Caco-2 (cell line): ENCODE measurements around the gene STX1B. TPM values are rescaled to one million over a fixed set of nuclear protein-coding genes. Genes with fewer than 3 reads are reported as not detected.
A peak's percentile ranks its signal among the peaks of the same experiment; 100 is the strongest.

Experiments used
- BruUV-seq: library from RNA; stranded (reverse); fragments of 400-500 nt; replicated peaks from 2 replicates; lab custom pipeline; 2021; lab: Mats Ljungman, UMichigan
- CTCF ChIA-PET: fragments of 300-600 bp; sonication (Branson Sonifier 250); formaldehyde crosslinking; loops from one replicate; lab custom pipeline; 2022; ENCODE audit warnings: antibody characterized with exemption; lab: Charles Lee
- POLR2A ChIA-PET: fragments of 300-600 bp; sonication (Branson Sonifier 250); formaldehyde crosslinking; loops from one replicate; lab custom pipeline; 2022; ENCODE audit warnings: antibody characterized with exemption; lab: Charles Lee
- DNase-seq, 2 experiments: peaks; one replicate each; pipeline versions ENCODE4 v3.0.0 to v3.0.0-alpha.2; 2020 to 2022
- H3K27me3 ChIP-seq: replicated peaks from 2 replicates; pipeline ENCODE4 v1.6.0; 2011; ENCODE audit warnings: low read length; ENCODE audit not compliant: control insufficient read depth, insufficient read depth
- H3K36me3 ChIP-seq: 2 replicates; pipeline ENCODE4 v1.5.1; 2011; ENCODE audit warnings: low read length; ENCODE audit not compliant: control insufficient read depth, insufficient read depth
- H3K4me1 ChIP-seq: fragments of 250-450 bp; sonication (Bioruptor Pico); 2 replicates; pipeline ENCODE4 v1.5.1; 2020; ENCODE audit warnings: mild to moderate bottlenecking
- H3K4me3 ChIP-seq: 2 replicates; pipeline ENCODE4 v1.5.1; 2011; ENCODE audit warnings: low read depth, mild to moderate bottlenecking, control low read depth, low read length
- H3K9me3 ChIP-seq: fragments of 250-450 bp; sonication (Bioruptor Pico); 2 replicates; pipeline ENCODE4 v1.5.1; 2020; ENCODE audit warnings: mild to moderate bottlenecking, moderate library complexity
- H3K27ac Mint-ChIP-seq: one replicate; pipeline ENCODE4 v1.8.0; 2022; ENCODE audit warnings: mixed read lengths; ENCODE audit not compliant: unreplicated experiment
- H3K27me3 Mint-ChIP-seq: one replicate; pipeline ENCODE4 v1.8.0; 2022; ENCODE audit warnings: mixed read lengths; ENCODE audit not compliant: insufficient read depth, unreplicated experiment
- H3K36me3 Mint-ChIP-seq: one replicate; pipeline ENCODE4 v1.8.0; 2022; ENCODE audit warnings: mild to moderate bottlenecking, mixed read lengths; ENCODE audit not compliant: insufficient read depth, unreplicated experiment
- H3K4me1 Mint-ChIP-seq: one replicate; pipeline ENCODE4 v1.8.0; 2022; ENCODE audit warnings: low read depth, mixed read lengths; ENCODE audit not compliant: unreplicated experiment
- H3K4me3 Mint-ChIP-seq: one replicate; pipeline ENCODE4 v1.8.0; 2022; ENCODE audit warnings: mild to moderate bottlenecking, moderate library complexity, mixed read lengths; ENCODE audit not compliant: unreplicated experiment
- H3K9me3 Mint-ChIP-seq: one replicate; pipeline ENCODE4 v1.8.0; 2022; ENCODE audit warnings: mixed read lengths; ENCODE audit not compliant: unreplicated experiment
- intact Hi-C: fragments of 100-400 bp; cut with micrococcal nuclease; formaldehyde crosslinking; loops from one replicate; pipeline ENCODE4 v1.10.0; 2022; ENCODE audit not compliant: unreplicated experiment
- total RNA-seq: library from RNA; stranded (reverse); gene quantifications from 2 replicates; pipeline ENCODE4 v1.2.3, GENCODE V29; 2022
- TF ChIP-seq, protein P1 (sequence below), 2 experiments: fragments of 200-600 bp in 1 of 2; IDR thresholded peaks; 1 replicate in 1 of 2; 2 replicates in 1 of 2; pipeline versions ENCODE4 v1.5.1 to v1.8.0; 2011 to 2022; ENCODE audit warnings: antibody characterized with exemption in 1 of 2, control low read depth in 1 of 2, inconsistent platforms in 1 of 2, low read depth in 1 of 2, low read length in 1 of 2, mild to moderate bottlenecking in 1 of 2, moderate library complexity in 1 of 2; ENCODE audit not compliant: insufficient read depth in 1 of 2, severe bottlenecking in 1 of 2, unreplicated experiment in 1 of 2

The STX1B gene
- total RNA-seq, 1 experiment from 2014 or later = 0.77 TPM

GRCh38 chr16:31033709-31034492 is 23.5 kb upstream of the STX1B start:
- Histone ChIP-seq H3K36me3 (no peaks in the 10 kb centered on the region; the same call in 1 of the 2 replicates), H3K9me3 (no peaks in the 10 kb centered on the region), H3K4me1 (no peaks in the 10 kb centered on the region), H3K27me3 (no peaks in the 10 kb centered on the region), H3K4me3 (peak overlapping the region; percentile 98)
- TSS peak; percentile 59 for BruUV-seq
- Mint-ChIP-seq H3K36me3 (peaks cover 18% of the 10 kb centered on the region), H3K4me3 (peak overlapping the region; percentile 96), H3K9me3 (no peaks in the 10 kb centered on the region), H3K4me1 (peaks cover 7% of the 10 kb centered on the region), H3K27ac (peak overlapping the region; percentile 81), H3K27me3 (no peaks in the 10 kb centered on the region)
- intact Hi-C loops = loop anchor here (1.0 to 5.0 kb wide), 2 partner anchors 40 to 108 kb away; partner anchors contain the start of genes ZNF646 and ZNF668
- ChIA-PET POLR2A (interaction anchor here (1.0 to 1.7 kb wide), 4 partner anchors 12 to 839 kb away, joined by 3 to 6 read pairs (median 4); partner anchors contain the start of genes KAT8, ZNF267, ZNF646 and ZNF668), CTCF (interaction anchor here (0.5 kb wide), 1 partner anchor 84 kb away, joined by 3 read pairs; the partner anchor contains the start of gene KAT8)
- TF ChIP-seq, protein P1, sequence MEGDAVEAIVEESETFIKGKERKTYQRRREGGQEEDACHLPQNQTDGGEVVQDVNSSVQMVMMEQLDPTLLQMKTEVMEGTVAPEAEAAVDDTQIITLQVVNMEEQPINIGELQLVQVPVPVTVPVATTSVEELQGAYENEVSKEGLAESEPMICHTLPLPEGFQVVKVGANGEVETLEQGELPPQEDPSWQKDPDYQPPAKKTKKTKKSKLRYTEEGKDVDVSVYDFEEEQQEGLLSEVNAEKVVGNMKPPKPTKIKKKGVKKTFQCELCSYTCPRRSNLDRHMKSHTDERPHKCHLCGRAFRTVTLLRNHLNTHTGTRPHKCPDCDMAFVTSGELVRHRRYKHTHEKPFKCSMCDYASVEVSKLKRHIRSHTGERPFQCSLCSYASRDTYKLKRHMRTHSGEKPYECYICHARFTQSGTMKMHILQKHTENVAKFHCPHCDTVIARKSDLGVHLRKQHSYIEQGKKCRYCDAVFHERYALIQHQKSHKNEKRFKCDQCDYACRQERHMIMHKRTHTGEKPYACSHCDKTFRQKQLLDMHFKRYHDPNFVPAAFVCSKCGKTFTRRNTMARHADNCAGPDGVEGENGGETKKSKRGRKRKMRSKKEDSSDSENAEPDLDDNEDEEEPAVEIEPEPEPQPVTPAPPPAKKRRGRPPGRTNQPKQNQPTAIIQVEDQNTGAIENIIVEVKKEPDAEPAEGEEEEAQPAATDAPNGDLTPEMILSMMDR (IDR thresholded peaks at IDR 0.05; ENCODE audit: insufficient read depth in 1 of 2, low read depth in 1 of 2, low read length in 1 of 2, severe bottlenecking in 1 of 2, unreplicated experiment in 1 of 2) = no peak
- DNase-seq = peak; percentile 85 to 88

DNA sequence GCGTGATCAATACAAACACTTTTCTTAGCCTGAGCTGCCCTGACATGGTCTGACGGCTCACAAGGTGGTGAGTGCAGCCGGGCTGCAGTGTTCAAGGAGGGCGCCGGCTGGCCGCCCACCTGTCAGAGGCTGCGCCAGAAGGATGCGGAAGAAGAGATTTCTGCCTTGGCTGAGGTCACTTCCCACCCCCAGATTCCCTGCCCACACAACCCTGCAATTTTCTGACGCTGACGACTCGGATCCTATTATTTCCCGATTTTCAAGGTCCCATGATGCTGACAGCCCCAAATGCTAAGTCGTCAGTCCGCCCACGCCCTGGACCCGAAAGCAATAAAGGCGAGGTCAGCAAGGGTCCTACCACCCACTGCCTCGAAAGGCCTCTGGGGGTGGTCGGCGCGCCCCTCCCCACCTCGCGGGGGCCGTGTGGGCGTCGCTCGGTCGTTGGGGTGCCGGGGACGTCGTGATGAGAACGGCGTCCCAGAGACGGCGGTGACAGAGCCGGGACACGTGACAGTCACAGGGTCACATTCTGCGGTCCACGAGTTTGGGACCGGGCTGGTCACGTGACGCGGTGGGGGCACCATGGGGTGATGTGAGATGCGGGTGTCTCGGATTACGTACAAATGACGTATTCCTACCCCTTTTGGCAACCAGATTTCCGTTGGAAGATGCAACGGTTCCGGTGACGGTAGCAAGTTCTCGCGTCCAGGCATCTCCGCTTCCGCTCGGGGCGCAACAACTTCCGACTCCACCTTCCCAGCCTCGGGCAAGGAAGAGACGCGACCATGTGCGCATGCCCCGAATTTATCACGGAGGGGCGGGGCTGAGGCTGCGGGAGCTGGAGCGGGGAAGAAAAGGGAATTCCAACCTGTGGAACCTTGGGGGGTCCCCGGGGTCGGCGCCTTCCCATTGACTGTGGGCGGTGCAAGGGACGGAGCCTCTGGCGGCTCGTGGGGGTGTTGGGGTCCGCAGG is 22.6 kb upstream of the STX1B start, which contains the start of gene STX4:
Gene STX4, plus strand, starts transcription at position 823 of the 973 bp plus-strand sequence. CDS start 248 bp downstream, outside the sequence.
- intact Hi-C loops = loop anchor here (5.0 kb wide), 1 partner anchor 109 kb away; no protein-coding TSS in a partner anchor
- no peaks in the 10 kb centered on the region for H3K27me3 ChIP-seq
- Mint-ChIP-seq H3K9me3 (no peaks in the 10 kb centered on the region), H3K4me3 (peak within 1 kb of the TSS; percentile 96), H3K4me1 (peaks cover 7% of the 10 kb centered on the region), H3K36me3 (peaks cover 18% of the 10 kb centered on the region), H3K27ac (peak within 1 kb of the TSS; percentile 81), H3K27me3 (no peaks in the 10 kb centered on the region)
- POLR2A ChIA-PET = interaction anchor here (1.0 to 1.7 kb wide), 4 partner anchors 13 to 840 kb away, joined by 3 to 6 read pairs (median 4); partner anchors contain the start of genes KAT8, ZNF267, ZNF646 and ZNF668
- no peaks in the 10 kb centered on the region; the same call in 1 of the 2 replicates for H3K36me3 ChIP-seq
- H3K4me3 ChIP-seq = peak within 1 kb of the TSS; percentile 98
- no peaks in the 10 kb centered on the region for H3K4me1 ChIP-seq
- DNase-seq = peak; percentile 92 to 93
- CTCF ChIA-PET = interaction anchor here (0.6 kb wide), 1 partner anchor 142 kb away, joined by 3 read pairs; no protein-coding TSS in a partner anchor
- no peaks in the 10 kb centered on the region for H3K9me3 ChIP-seq
- TF ChIP-seq, protein P1 (IDR thresholded peaks at IDR 0.05; ENCODE audit: insufficient read depth in 1 of 2, low read depth in 1 of 2, low read length in 1 of 2, severe bottlenecking in 1 of 2, unreplicated experiment in 1 of 2) = no peak
- TSS peak; percentile 66 for BruUV-seq
